Right lung (tissue), 10 donors: ENCODE data around the gene SLX4IP. TPM values are rescaled to one million over a fixed set of nuclear protein-coding genes. Genes with fewer than 3 reads are reported as not detected.
"Not testable (repeated sequence)": the region's sequence is repeated elsewhere in the genome, so short reads cannot be mapped to it uniquely, and the experiment has no call there.

Experiments
- DNase-seq, 2 donors: peaks; one replicate each; pipeline ENCODE4 v3.0.0-alpha.2; 2013
- long read RNA-seq, 8 donors: transcript quantifications; one replicate each; lab custom pipeline, GENCODE V29; 2026
- polyA plus RNA-seq, 5 donors: library from polyadenylated mRNA; unstranded; fragments of 120-200 nt; gene quantifications; one replicate each; pipeline versions ENCODE4 v1.2.1 to v1.2.3, GENCODE V29; 2013; ENCODE audit warnings: inconsistent platforms in 1 of 5, low replicate concordance in 1 of 5; ENCODE audit not compliant: insufficient read length in 5 of 5, insufficient read depth in 1 of 5

The SLX4IP gene
- polyA plus RNA-seq: 10 to 100 TPM in 1 of 5 donors, 1 to 10 TPM in 4; 8.2 to 10.6 (median 9.7) TPM
- long read RNA-seq, donor 1, full-length matches to known transcripts: 3 of 3 reads
- long read RNA-seq, donor 1, partial matches to known transcripts: 0 of 3 reads
- long read RNA-seq, donor 1, other reads (novel, unspliced or antisense): 0 of 3 reads
- long read RNA-seq, donor 2, full-length matches to known transcripts: 2 of 2 reads
- long read RNA-seq, donor 2, partial matches to known transcripts: 0 of 2 reads
- long read RNA-seq, donor 2, other reads (novel, unspliced or antisense): 0 of 2 reads
- long read RNA-seq, donor 3, full-length matches to known transcripts: 2 of 2 reads
- long read RNA-seq, donor 3, partial matches to known transcripts: 0 of 2 reads
- long read RNA-seq, donor 3, other reads (novel, unspliced or antisense): 0 of 2 reads
- long read RNA-seq, donor 4: 0 reads
- long read RNA-seq, donor 5, full-length matches to known transcripts: 1 of 1 reads
- long read RNA-seq, donor 5, partial matches to known transcripts: 0 of 1 reads
- long read RNA-seq, donor 5, other reads (novel, unspliced or antisense): 0 of 1 reads
- long read RNA-seq, donor 6: 0 reads
- long read RNA-seq, donor 7, full-length matches to known transcripts: 1 of 1 reads
- long read RNA-seq, donor 7, partial matches to known transcripts: 0 of 1 reads
- long read RNA-seq, donor 7, other reads (novel, unspliced or antisense): 0 of 1 reads
- long read RNA-seq, donor 8, full-length matches to known transcripts: 2 of 2 reads
- long read RNA-seq, donor 8, partial matches to known transcripts: 0 of 2 reads
- long read RNA-seq, donor 8, other reads (novel, unspliced or antisense): 0 of 2 reads

- peak; percentile 95 to 96 for DNase-seq
Measured at GRCh38 chr20:10434832-10435812, at the start of gene SLX4IP. Gene SLX4IP (plus strand): TSS chr20:10435305. CDS start chr20:10458205, 22,900 bp downstream.

GRCh38 chr20:10385850-10386544, 49.1 kb upstream of the SLX4IP start:
- peak in 1 of 2 donors; percentile 9 for DNase-seq

- no peak for DNase-seq
Measured at GRCh38 chr20:10387686-10388085, 47.4 kb upstream of the SLX4IP start.

- DNase-seq: no peak
Measured at GRCh38 chr20:10388597-10388996, 46.5 kb upstream of the SLX4IP start.

- no peak for DNase-seq
Measured at GRCh38 chr20:10390709-10391108, 44.4 kb upstream of the SLX4IP start.

GRCh38 chr20:10394752-10395151, 40.4 kb upstream of the SLX4IP start:
- not testable (repeated sequence) for DNase-seq

GRCh38 chr20:10398834-10399369, 36.2 kb upstream of the SLX4IP start:
- no peak for DNase-seq

GRCh38 chr20:10402938-10403608, 32.0 kb upstream of the SLX4IP start:
- no peak for DNase-seq

- DNase-seq: no peak
Measured at GRCh38 chr20:10404023-10404628, 31.0 kb upstream of the SLX4IP start.

GRCh38 chr20:10404959-10405530, 30.1 kb upstream of the SLX4IP start:
- no peak for DNase-seq

GRCh38 chr20:10408108-10408813, 26.8 kb upstream of the SLX4IP start:
- DNase-seq: no peak

- no peak for DNase-seq
Measured at GRCh38 chr20:10411673-10412072, 23.4 kb upstream of the SLX4IP start.

- no peak for DNase-seq
Measured at GRCh38 chr20:10412591-10413408, 22.3 kb upstream of the SLX4IP start.

GRCh38 chr20:10415013-10415650, 20.0 kb upstream of the SLX4IP start:
- DNase-seq: no peak

GRCh38 chr20:10417218-10417617, 17.9 kb upstream of the SLX4IP start:
- DNase-seq: not testable (repeated sequence)

GRCh38 chr20:10419550-10420133, 15.5 kb upstream of the SLX4IP start:
- DNase-seq: no peak
